ELR (cell line): ENCODE data around the gene CAMLG.
A peak's percentile ranks its signal among the peaks of the same experiment; 100 is the strongest.
"Not testable (repeated sequence)": the region's sequence is repeated elsewhere in the genome, so short reads cannot be mapped to it uniquely, and the experiment has no call there.

Experiments
- DNase-seq: peaks from one replicate; pipeline ENCODE4 v3.0.0-alpha.2; 2015; ENCODE audit warnings: low read depth

Gene CAMLG

GRCh38 chr5:134738133-134738962, at the start of gene CAMLG:
TSS of gene CAMLG (plus strand) at chr5:134738548. CDS start at chr5:134738621, 73 bp downstream.
- peak; percentile 99 for DNase-seq

GRCh38 chr5:134690144-134690543, 48.2 kb upstream of the CAMLG start:
- DNase-seq = not testable (repeated sequence)

- no peak for DNase-seq
These were observed 45.6 kb upstream of the CAMLG start for GRCh38 chr5:134692722-134693121.

- no peak for DNase-seq
These were observed 30.0 kb upstream of the CAMLG start for GRCh38 chr5:134708301-134708700.

GRCh38 chr5:134714120-134714519, 24.2 kb upstream of the CAMLG start:
- DNase-seq = no peak

- no peak for DNase-seq
These were observed 23.8 kb upstream of the CAMLG start for GRCh38 chr5:134714541-134714940.

GRCh38 chr5:134715466-134715865, 22.9 kb upstream of the CAMLG start:
- DNase-seq = not testable (repeated sequence)

GRCh38 chr5:134724872-134725271, 13.5 kb upstream of the CAMLG start:
- no peak for DNase-seq

- DNase-seq = no peak
These were observed 5.5 kb upstream of the CAMLG start for GRCh38 chr5:134732819-134733218.

GRCh38 chr5:134735243-134735642, 3.1 kb upstream of the CAMLG start:
- no peak for DNase-seq

GRCh38 chr5:134736173-134736812, 2.1 kb upstream of the CAMLG start:
- no peak for DNase-seq

- peak; percentile 71 for DNase-seq
These were observed 764 bp downstream of the CAMLG start for GRCh38 chr5:134738963-134739661.

- no peak for DNase-seq
These were observed 2.7 kb downstream of the CAMLG start for GRCh38 chr5:134741052-134741451.

GRCh38 chr5:134742134-134742533, 3.8 kb downstream of the CAMLG start:
- no peak for DNase-seq

- no peak for DNase-seq
These were observed 11.1 kb downstream of the CAMLG start for GRCh38 chr5:134749415-134749814.

- no peak for DNase-seq
These were observed 19.8 kb downstream of the CAMLG start for GRCh38 chr5:134758176-134758503.

- peak; percentile 97 for DNase-seq
These were observed 20.4 kb downstream of the CAMLG start, which contains the start of gene DDX46 for GRCh38 chr5:134758504-134759341. TSS of gene DDX46 (plus strand) at chr5:134758779. CDS start at chr5:134758939, 160 bp downstream.

- DNase-seq = not testable (repeated sequence)
These were observed 29.4 kb downstream of the CAMLG start for GRCh38 chr5:134767528-134768291.

- peak; percentile 50 for DNase-seq
These were observed 30.9 kb downstream of the CAMLG start for GRCh38 chr5:134769206-134769605.

- no peak for DNase-seq
These were observed 34.2 kb downstream of the CAMLG start for GRCh38 chr5:134772461-134773125.

- no peak for DNase-seq
These were observed 39.0 kb downstream of the CAMLG start for GRCh38 chr5:134777366-134777765.
